ENCODE measurements around the gene CALHM1.
"Not testable (repeated sequence)": the region's sequence is repeated elsewhere in the genome, so short reads cannot be mapped to it uniquely, and the experiment has no call there.

Gene CALHM1

DNA sequence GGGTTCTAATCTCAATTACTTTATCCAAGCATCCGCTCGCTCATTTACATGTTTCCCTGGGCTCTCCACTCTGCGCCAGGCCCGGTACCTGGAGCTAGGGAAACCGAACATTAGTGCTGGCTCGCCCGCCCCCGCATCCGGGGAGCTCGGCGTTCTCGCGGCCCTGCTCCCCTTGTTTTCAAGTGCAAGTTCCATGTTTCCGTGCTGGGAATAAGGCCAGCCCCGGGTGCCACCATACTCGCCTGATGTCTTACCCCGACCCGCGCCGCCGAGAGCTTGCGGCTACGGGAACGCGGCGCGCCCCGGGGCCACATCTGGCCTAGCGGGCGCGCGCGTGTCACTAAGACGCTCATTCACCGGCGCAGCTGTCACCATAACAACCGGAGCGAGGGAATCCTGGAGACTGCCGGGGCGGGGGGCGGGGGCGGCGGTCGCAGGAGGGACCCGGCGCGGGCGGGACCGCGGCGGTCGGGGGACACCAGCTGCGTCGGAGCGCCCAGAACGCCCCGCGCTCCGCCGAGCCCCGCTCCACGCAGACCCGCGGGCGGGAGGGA, 34.7 kb upstream of the CALHM1 start, which contains the start of gene NEURL1:
Gene NEURL1 (plus strand): TSS at position 344 of the 554 bp plus-strand sequence. CDS start 683 bp downstream, outside the sequence.
- TF ChIP-seq, protein P1, sequence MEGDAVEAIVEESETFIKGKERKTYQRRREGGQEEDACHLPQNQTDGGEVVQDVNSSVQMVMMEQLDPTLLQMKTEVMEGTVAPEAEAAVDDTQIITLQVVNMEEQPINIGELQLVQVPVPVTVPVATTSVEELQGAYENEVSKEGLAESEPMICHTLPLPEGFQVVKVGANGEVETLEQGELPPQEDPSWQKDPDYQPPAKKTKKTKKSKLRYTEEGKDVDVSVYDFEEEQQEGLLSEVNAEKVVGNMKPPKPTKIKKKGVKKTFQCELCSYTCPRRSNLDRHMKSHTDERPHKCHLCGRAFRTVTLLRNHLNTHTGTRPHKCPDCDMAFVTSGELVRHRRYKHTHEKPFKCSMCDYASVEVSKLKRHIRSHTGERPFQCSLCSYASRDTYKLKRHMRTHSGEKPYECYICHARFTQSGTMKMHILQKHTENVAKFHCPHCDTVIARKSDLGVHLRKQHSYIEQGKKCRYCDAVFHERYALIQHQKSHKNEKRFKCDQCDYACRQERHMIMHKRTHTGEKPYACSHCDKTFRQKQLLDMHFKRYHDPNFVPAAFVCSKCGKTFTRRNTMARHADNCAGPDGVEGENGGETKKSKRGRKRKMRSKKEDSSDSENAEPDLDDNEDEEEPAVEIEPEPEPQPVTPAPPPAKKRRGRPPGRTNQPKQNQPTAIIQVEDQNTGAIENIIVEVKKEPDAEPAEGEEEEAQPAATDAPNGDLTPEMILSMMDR (IDR thresholded peaks at IDR 0.05; ENCODE audit: low read depth, low read length), result no peak

DNA sequence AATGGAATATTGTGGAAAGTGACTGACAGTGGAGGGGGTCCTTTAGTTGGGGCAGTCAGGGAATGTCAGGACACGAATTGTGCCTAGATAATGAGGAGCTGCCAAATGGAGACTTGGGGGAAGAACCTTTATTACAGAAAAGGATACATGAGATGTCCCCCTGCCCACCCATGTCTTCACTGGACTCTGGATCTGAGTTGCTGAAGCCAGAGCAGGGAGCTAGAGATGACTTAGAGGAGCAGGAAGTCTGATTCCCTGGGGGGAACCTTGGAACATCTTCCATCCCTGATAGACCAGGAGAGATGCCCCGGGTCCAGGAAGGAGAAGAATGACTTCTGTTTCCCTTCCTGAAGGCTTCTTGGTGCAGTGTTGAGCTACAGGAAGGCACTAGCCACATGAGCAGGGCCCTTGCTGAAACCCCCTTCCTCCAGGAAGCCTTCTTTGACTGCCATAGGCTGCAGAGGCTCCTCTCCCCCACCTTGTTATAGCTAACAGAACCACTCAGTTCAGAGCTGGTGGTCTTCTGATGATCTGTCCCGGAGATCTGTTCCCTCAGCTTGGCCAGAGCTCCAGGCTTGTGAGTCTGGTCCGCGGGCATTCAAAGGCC, 34.1 kb upstream of the CALHM1 start:
- DNase-seq (ENCODE audit: extremely low read depth, low read depth), result no peak
- TF ChIP-seq, protein P1 (IDR thresholded peaks at IDR 0.05; ENCODE audit: low read depth, low read length), result no peak

More for the DNA sequence above, 34.7 kb upstream of the CALHM1 start, which contains the start of gene NEURL1:
- no peak for DNase-seq (ENCODE audit: extremely low read depth, low read depth)

DNA sequence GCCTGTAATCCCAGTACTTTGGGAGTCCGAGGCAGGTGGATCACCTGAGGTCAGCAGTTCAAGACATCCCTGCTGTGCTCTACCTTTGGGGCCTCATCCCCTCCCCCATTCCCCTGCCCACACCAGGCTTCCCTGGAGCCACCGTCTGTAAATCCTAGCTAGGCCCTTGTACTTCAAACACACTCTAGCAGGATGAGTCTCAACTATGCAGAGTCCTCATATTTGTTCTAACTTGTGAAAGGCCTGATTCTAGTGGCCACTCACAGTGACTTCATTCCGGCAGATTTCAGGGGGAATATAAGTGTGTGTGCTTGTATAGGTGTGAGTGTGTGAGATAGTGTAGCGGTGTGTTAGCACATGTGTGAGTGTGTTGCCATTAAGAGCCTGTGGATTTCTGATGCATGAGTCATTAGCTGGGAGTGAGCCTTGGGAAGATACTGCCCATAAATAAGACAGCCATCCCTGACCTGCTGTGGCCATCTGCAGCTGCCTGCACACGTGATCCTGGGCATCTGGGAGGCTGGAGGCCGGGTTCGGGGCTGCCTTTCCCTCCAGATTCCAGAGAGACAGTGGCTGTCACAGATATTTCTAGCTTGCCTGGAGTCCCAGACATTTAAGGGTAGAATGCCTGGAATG, 33.1 kb upstream of the CALHM1 start:
- TF ChIP-seq, protein P1 (IDR thresholded peaks at IDR 0.05; ENCODE audit: low read depth, low read length), result no peak
- DNase-seq (ENCODE audit: extremely low read depth, low read depth), result peak; percentile 59

GRCh38 chr10:103490986-103491314, 32.2 kb upstream of the CALHM1 start:
- DNase-seq (ENCODE audit: extremely low read depth, low read depth), result no peak
- TF ChIP-seq, protein P1 (IDR thresholded peaks at IDR 0.05; ENCODE audit: low read depth, low read length), result no peak

DNA sequence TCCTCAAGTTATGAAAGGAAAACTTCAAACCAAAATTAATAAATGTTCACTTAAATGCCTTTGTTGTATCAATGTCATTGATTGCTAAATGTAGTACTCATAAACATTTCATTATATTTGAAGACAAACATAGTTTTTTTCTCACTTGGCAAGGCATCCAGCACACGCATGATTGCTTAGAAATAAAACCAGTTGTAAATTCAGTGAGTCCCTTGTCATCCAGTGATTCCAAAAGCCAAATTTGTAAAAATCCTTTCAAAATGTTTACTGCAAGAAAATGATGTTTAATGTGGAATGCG, 28.7 kb upstream of the CALHM1 start:
- TF ChIP-seq, protein P1 (IDR thresholded peaks at IDR 0.05; ENCODE audit: low read depth, low read length), result no peak
- DNase-seq (ENCODE audit: extremely low read depth, low read depth), result no peak

DNA sequence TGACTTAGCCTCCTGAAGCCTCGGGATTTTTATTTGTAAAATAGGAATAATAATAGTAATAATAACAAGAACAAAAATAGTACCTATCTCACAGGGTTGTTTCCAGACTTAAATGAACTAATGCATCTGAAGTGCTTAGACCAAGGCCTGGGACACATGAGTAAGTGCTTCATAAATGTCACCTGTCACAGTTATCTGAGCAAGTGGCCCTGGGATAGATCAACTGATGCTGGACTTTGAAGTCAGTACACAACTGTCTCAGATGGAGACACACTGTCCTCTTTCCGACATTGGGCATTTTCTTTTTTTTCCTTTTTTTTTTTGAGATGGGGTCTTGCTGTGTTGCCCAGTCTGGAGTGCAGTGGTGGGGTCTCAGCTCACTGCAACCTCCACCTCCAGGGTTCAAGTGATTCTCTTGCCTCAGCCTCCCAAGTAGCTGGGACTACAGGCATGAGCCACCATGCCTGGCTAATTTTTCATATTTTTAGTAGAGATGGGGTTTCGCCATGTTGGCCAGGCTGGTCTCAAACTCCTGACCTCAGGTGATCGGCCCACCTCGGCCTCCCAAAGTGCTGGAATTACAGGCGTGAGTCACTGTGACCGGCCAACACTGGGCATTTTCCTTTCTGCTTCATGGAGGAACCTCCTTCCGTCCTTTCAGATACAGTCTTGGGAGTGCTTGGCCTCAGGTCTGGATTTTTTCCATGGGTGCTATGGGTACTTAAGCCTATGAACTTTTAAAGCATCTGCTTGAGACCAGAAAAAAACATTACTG, 28.1 kb upstream of the CALHM1 start:
- not testable (repeated sequence) for DNase-seq (ENCODE audit: extremely low read depth, low read depth)

- TF ChIP-seq, protein P1 (IDR thresholded peaks at IDR 0.05; ENCODE audit: low read depth, low read length), result peak; percentile 72
- DNase-seq (ENCODE audit: extremely low read depth, low read depth), result peak; percentile 50
Observed at GRCh38 chr10:103481974-103482531, 23.4 kb upstream of the CALHM1 start.
